Measurements from ENCODE around the gene ABL1.

- TF ChIP-seq POLR2AphosphoS5 (IDR thresholded peaks at IDR 0.05; ENCODE audit: low read depth, low read length) (no peak), TAF1 (IDR thresholded peaks at IDR 0.05; ENCODE audit: borderline replicate concordance, insufficient read depth, low read length) (no peak), FOXP2 (optimal IDR thresholded peaks at IDR 0.05; ENCODE audit: borderline replicate concordance, extremely low read depth, extremely low read length, insufficient read depth) (no peak), SIN3A (IDR thresholded peaks at IDR 0.05; ENCODE audit: borderline replicate concordance, insufficient read depth, low read length) (no peak)
- TF ChIP-seq, protein P1, sequence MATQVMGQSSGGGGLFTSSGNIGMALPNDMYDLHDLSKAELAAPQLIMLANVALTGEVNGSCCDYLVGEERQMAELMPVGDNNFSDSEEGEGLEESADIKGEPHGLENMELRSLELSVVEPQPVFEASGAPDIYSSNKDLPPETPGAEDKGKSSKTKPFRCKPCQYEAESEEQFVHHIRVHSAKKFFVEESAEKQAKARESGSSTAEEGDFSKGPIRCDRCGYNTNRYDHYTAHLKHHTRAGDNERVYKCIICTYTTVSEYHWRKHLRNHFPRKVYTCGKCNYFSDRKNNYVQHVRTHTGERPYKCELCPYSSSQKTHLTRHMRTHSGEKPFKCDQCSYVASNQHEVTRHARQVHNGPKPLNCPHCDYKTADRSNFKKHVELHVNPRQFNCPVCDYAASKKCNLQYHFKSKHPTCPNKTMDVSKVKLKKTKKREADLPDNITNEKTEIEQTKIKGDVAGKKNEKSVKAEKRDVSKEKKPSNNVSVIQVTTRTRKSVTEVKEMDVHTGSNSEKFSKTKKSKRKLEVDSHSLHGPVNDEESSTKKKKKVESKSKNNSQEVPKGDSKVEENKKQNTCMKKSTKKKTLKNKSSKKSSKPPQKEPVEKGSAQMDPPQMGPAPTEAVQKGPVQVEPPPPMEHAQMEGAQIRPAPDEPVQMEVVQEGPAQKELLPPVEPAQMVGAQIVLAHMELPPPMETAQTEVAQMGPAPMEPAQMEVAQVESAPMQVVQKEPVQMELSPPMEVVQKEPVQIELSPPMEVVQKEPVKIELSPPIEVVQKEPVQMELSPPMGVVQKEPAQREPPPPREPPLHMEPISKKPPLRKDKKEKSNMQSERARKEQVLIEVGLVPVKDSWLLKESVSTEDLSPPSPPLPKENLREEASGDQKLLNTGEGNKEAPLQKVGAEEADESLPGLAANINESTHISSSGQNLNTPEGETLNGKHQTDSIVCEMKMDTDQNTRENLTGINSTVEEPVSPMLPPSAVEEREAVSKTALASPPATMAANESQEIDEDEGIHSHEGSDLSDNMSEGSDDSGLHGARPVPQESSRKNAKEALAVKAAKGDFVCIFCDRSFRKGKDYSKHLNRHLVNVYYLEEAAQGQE (IDR thresholded peaks at IDR 0.05; ENCODE audit: insufficient read depth in 1 of 2, low read depth in 2 of 2, low read length in 2 of 2), result no peak
These were observed 33.2 kb downstream of the ABL1 start for GRCh38 chr9:130868230-130868629.

Measured in PFSK-1 (cell line).